ENCODE results near the gene ACBD6. TPM values are rescaled to one million over a fixed set of nuclear protein-coding genes. Genes with fewer than 3 reads are reported as not detected.

ACBD6 gene
- total RNA-seq, 1 donor: 54.0 TPM

DNA sequence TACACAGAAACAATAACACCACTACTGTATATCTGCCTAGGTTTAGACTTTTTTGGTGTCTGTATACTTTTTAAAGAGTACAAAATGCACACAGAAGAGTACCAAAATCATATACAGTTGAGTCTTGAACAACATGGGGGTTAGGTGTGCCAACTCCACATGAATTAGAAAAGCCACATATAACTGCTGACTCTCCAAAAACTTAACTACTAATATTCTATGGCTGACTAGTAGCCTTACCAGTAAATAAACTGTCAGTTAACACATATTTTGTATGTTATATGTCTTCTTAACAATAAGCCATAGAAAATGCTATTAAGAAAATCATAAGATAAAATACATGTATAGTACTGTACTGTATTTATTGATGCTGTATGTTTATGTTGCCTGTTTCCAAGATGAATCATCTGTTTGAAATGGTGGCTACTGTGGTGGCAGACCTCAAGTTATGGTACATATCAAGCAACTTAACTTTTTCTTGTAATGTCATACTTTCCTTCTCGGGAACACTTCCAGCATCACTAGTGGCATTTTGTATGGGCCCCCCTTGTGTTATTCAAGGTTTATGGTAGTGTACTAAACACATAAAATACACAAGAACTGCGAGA lies 201.1 kb downstream of the ACBD6 start:
- TF ChIP-seq, protein P1, sequence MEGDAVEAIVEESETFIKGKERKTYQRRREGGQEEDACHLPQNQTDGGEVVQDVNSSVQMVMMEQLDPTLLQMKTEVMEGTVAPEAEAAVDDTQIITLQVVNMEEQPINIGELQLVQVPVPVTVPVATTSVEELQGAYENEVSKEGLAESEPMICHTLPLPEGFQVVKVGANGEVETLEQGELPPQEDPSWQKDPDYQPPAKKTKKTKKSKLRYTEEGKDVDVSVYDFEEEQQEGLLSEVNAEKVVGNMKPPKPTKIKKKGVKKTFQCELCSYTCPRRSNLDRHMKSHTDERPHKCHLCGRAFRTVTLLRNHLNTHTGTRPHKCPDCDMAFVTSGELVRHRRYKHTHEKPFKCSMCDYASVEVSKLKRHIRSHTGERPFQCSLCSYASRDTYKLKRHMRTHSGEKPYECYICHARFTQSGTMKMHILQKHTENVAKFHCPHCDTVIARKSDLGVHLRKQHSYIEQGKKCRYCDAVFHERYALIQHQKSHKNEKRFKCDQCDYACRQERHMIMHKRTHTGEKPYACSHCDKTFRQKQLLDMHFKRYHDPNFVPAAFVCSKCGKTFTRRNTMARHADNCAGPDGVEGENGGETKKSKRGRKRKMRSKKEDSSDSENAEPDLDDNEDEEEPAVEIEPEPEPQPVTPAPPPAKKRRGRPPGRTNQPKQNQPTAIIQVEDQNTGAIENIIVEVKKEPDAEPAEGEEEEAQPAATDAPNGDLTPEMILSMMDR (IDR thresholded peaks at IDR 0.05; ENCODE audit: insufficient read depth, low read length): no peak
- no peak for DNase-seq (ENCODE audit: low read depth)
- no peak overlapping the region for H3K4me3 ChIP-seq (ENCODE audit: low read depth, low read length)

GRCh38 chr1:180299479-180300221 lies 202.7 kb downstream of the ACBD6 start:
- DNase-seq (ENCODE audit: low read depth): no peak
- H3K4me3 ChIP-seq (ENCODE audit: low read depth, low read length): no peak overlapping the region
- TF ChIP-seq, protein P1 (IDR thresholded peaks at IDR 0.05; ENCODE audit: insufficient read depth, low read length): no peak

DNA sequence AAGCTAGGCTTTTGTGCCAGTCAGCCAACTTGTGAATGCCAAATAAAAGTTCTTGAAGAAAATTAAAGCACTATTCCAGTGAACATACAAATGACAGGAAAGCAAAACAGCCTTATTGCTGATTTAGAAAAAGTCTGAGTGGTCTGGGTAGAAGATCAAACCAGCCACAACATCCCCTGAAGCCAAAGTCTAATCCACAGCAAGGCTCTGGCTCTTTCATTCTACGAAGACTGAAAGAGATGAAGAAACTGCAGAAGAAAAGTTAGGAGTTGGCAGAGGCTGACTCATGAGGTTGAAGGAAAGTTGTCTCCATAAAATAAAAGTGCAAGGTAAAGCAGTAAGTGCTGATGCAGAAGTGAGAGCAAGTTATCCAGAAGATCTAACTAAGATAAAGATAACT lies 206.4 kb downstream of the ACBD6 start:
- TF ChIP-seq, protein P1 (IDR thresholded peaks at IDR 0.05; ENCODE audit: insufficient read depth, low read length): no peak
- no peak overlapping the region for H3K4me3 ChIP-seq (ENCODE audit: low read depth, low read length)
- DNase-seq (ENCODE audit: low read depth): no peak

DNA sequence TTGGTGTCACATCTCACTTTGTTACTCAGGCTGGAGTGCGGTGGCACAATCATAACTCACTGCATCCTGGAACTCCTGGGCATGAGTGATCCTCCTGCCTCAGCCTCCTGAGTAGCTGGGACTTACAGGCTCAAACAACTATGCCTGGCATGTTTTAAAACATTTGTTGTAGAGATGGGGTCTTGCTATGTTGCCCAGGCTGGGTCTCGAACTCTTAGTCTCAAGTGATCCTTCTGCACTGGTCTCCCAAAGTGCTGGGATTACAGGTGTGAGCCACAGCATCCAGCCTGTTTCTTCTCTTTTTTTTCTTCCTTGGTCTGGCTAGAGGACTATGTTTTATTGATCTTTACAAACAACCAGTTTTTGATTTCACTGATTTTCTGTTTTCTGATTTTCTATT lies 207.7 kb downstream of the ACBD6 start:
- DNase-seq (ENCODE audit: low read depth): no peak
- TF ChIP-seq, protein P1 (IDR thresholded peaks at IDR 0.05; ENCODE audit: insufficient read depth, low read length): no peak
- H3K4me3 ChIP-seq (ENCODE audit: low read depth, low read length): no peak overlapping the region

- TF ChIP-seq, protein P1 (IDR thresholded peaks at IDR 0.05; ENCODE audit: insufficient read depth, low read length): no peak
- DNase-seq (ENCODE audit: low read depth): peak; percentile 30
- H3K4me3 ChIP-seq (ENCODE audit: low read depth, low read length): no peak overlapping the region
These were observed 211.4 kb downstream of the ACBD6 start for GRCh38 chr1:180291004-180291403.

GRCh38 chr1:180290265-180291001 lies 211.9 kb downstream of the ACBD6 start:
- TF ChIP-seq, protein P1 (IDR thresholded peaks at IDR 0.05; ENCODE audit: insufficient read depth, low read length): no peak
- DNase-seq (ENCODE audit: low read depth): no peak
- H3K4me3 ChIP-seq (ENCODE audit: low read depth, low read length): no peak overlapping the region
